T-helper 17 cell (primary cell): ENCODE data around the gene CPA2. TPM values are rescaled to one million over a fixed set of nuclear protein-coding genes. Genes with fewer than 3 reads are reported as not detected.

Experiments
- ATAC-seq: fragments of 150-1000 bp; cut with Tn5 transposase; 2 replicates; pipeline ENCODE4 v1.10.0; 2021; ENCODE audit warnings: mild to moderate bottlenecking, moderate library complexity
- DNase-seq, 3 donors: peaks; one replicate each; pipeline versions ENCODE4 v3.0.0 to v3.0.0-alpha.2; 2020 to 2021
- H3K9me3 ChIP-seq: one replicate; pipeline ENCODE4 v1.7.0; 2013; ENCODE audit warnings: low read length, mild to moderate bottlenecking; ENCODE audit not compliant: control insufficient read depth, poor library complexity, severe bottlenecking
- H3K27ac Mint-ChIP-seq: one replicate; pipeline ENCODE4 v1.8.0; 2022; ENCODE audit warnings: mild to moderate bottlenecking, moderate library complexity, mixed read lengths
- H3K27me3 Mint-ChIP-seq: one replicate; pipeline ENCODE4 v1.8.0; 2022; ENCODE audit warnings: mixed read lengths
- H3K36me3 Mint-ChIP-seq: one replicate; pipeline ENCODE4 v1.8.0; 2022; ENCODE audit warnings: low read depth, mixed read lengths
- H3K4me1 Mint-ChIP-seq: one replicate; pipeline ENCODE4 v1.8.0; 2022; ENCODE audit warnings: mild to moderate bottlenecking, mixed read lengths
- H3K4me3 Mint-ChIP-seq: one replicate; pipeline ENCODE4 v1.8.0; 2022; ENCODE audit warnings: mild to moderate bottlenecking, moderate library complexity, mixed read lengths
- total RNA-seq, 4 donors: library from RNA in 2 of 4; stranded (reverse) in 2 of 4; gene quantifications; one replicate each; pipeline ENCODE4 v1.2.3 and lab custom pipeline; 2022 to 2026

CPA2 gene
- total RNA-seq, 2 donors from 2014 or later: not detected

- no peak overlapping the region for H3K27ac Mint-ChIP-seq
- H3K4me1 Mint-ChIP-seq: peaks cover 8% of the 10 kb centered on the region
- H3K9me3 ChIP-seq: no peaks in the 10 kb centered on the region
- no peak for ATAC-seq
- no peaks in the 10 kb centered on the region for H3K36me3 Mint-ChIP-seq
- no peak overlapping the region for H3K4me3 Mint-ChIP-seq
- DNase-seq: no peak
- H3K27me3 Mint-ChIP-seq: peaks cover 60% of the 10 kb centered on the region
Measured at GRCh38 chr7:130278860-130279259, 12.2 kb downstream of the CPA2 start.

GRCh38 chr7:130279286-130279685, 12.6 kb downstream of the CPA2 start:
- H3K9me3 ChIP-seq: no peaks in the 10 kb centered on the region
- peaks cover 60% of the 10 kb centered on the region for H3K27me3 Mint-ChIP-seq
- H3K36me3 Mint-ChIP-seq: peaks cover under 1% of the 10 kb centered on the region
- peaks cover 9% of the 10 kb centered on the region for H3K4me1 Mint-ChIP-seq
- ATAC-seq: no peak
- H3K27ac Mint-ChIP-seq: no peak overlapping the region
- no peak overlapping the region for H3K4me3 Mint-ChIP-seq
- no peak for DNase-seq

- Mint-ChIP-seq H3K4me3 (no peak overlapping the region), H3K4me1 (peaks cover 10% of the 10 kb centered on the region), H3K27me3 (peaks cover 57% of the 10 kb centered on the region), H3K36me3 (peaks cover 2% of the 10 kb centered on the region), H3K27ac (no peak overlapping the region)
- DNase-seq (no peak), ATAC-seq (no peak)
- no peaks in the 10 kb centered on the region for H3K9me3 ChIP-seq
Measured at GRCh38 chr7:130279906-130280305, 13.2 kb downstream of the CPA2 start.

GRCh38 chr7:130281260-130281659, 14.6 kb downstream of the CPA2 start:
- ATAC-seq: no peak
- Mint-ChIP-seq H3K27ac (no peak overlapping the region), H3K27me3 (peaks cover 44% of the 10 kb centered on the region), H3K4me1 (peaks cover 10% of the 10 kb centered on the region), H3K36me3 (peaks cover 2% of the 10 kb centered on the region), H3K4me3 (no peak overlapping the region)
- no peaks in the 10 kb centered on the region for H3K9me3 ChIP-seq
- DNase-seq: no peak

- Mint-ChIP-seq H3K4me1 (peaks cover 2% of the 10 kb centered on the region), H3K36me3 (peaks cover 2% of the 10 kb centered on the region), H3K27ac (no peak overlapping the region), H3K27me3 (peaks cover 23% of the 10 kb centered on the region), H3K4me3 (no peak overlapping the region)
- no peak for ATAC-seq
- no peak for DNase-seq
- H3K9me3 ChIP-seq: no peaks in the 10 kb centered on the region
Measured at GRCh38 chr7:130286881-130287280, 20.2 kb downstream of the CPA2 start.

- ATAC-seq: no peak
- Mint-ChIP-seq H3K27me3 (peaks cover 14% of the 10 kb centered on the region), H3K36me3 (peaks cover 2% of the 10 kb centered on the region), H3K4me1 (peaks cover 2% of the 10 kb centered on the region), H3K27ac (no peak overlapping the region), H3K4me3 (no peak overlapping the region)
- H3K9me3 ChIP-seq: no peaks in the 10 kb centered on the region
- no peak for DNase-seq
Measured at GRCh38 chr7:130288168-130288567, 21.5 kb downstream of the CPA2 start.

- H3K9me3 ChIP-seq: no peaks in the 10 kb centered on the region
- peaks cover 2% of the 10 kb centered on the region for H3K36me3 Mint-ChIP-seq
- no peak for ATAC-seq
Measured at GRCh38 chr7:130288829-130289228, 22.2 kb downstream of the CPA2 start.

GRCh38 chr7:130289478-130289877, 22.8 kb downstream of the CPA2 start:
- Mint-ChIP-seq H3K4me3 (no peak overlapping the region), H3K36me3 (no peaks in the 10 kb centered on the region)

More at GRCh38 chr7:130288829-130289228, 22.2 kb downstream of the CPA2 start:
- no peak for DNase-seq
- Mint-ChIP-seq H3K27me3 (peaks cover 13% of the 10 kb centered on the region), H3K4me1 (peaks cover 5% of the 10 kb centered on the region), H3K4me3 (no peak overlapping the region), H3K27ac (no peak overlapping the region)

GRCh38 chr7:130290745-130291144, 24.1 kb downstream of the CPA2 start:
- H3K4me3 Mint-ChIP-seq: no peak overlapping the region
- no peak for ATAC-seq
- peaks cover 2% of the 10 kb centered on the region for H3K4me1 Mint-ChIP-seq
- H3K27me3 Mint-ChIP-seq: peaks cover 15% of the 10 kb centered on the region
- no peak for DNase-seq
- H3K9me3 ChIP-seq: no peaks in the 10 kb centered on the region
- no peaks in the 10 kb centered on the region for H3K36me3 Mint-ChIP-seq
- H3K27ac Mint-ChIP-seq: no peak overlapping the region

More at GRCh38 chr7:130289478-130289877, 22.8 kb downstream of the CPA2 start:
- Mint-ChIP-seq H3K4me1 (peaks cover 2% of the 10 kb centered on the region), H3K27me3 (peaks cover 7% of the 10 kb centered on the region), H3K27ac (no peak overlapping the region)
- H3K9me3 ChIP-seq: no peaks in the 10 kb centered on the region
- DNase-seq (no peak), ATAC-seq (no peak)

- no peak within 1 kb of the TSS for H3K4me3 Mint-ChIP-seq
- no peaks in the 10 kb centered on the region for H3K9me3 ChIP-seq
- no peak for DNase-seq
- H3K4me1 Mint-ChIP-seq: peaks cover 2% of the 10 kb centered on the region
- peaks cover 22% of the 10 kb centered on the region for H3K27me3 Mint-ChIP-seq
- H3K27ac Mint-ChIP-seq: no peak within 1 kb of the TSS
- H3K36me3 Mint-ChIP-seq: no peaks in the 10 kb centered on the region
- ATAC-seq: no peak
Measured at GRCh38 chr7:130292682-130293257, 26.1 kb downstream of the CPA2 start, which contains the start of gene CPA4. TSS of gene CPA4 (plus strand) at chr7:130293161. CDS start at chr7:130293181, 20 bp downstream.

GRCh38 chr7:130293521-130293920, 26.9 kb downstream of the CPA2 start:
- H3K9me3 ChIP-seq: no peaks in the 10 kb centered on the region
- no peak for ATAC-seq
- Mint-ChIP-seq H3K27me3 (peaks cover 22% of the 10 kb centered on the region), H3K4me3 (no peak overlapping the region), H3K27ac (no peak overlapping the region), H3K4me1 (peaks cover 2% of the 10 kb centered on the region), H3K36me3 (no peaks in the 10 kb centered on the region)
- no peak for DNase-seq

GRCh38 chr7:130294314-130294713, 27.7 kb downstream of the CPA2 start:
- H3K4me3 Mint-ChIP-seq: no peak overlapping the region
- no peaks in the 10 kb centered on the region for H3K9me3 ChIP-seq
- peaks cover 2% of the 10 kb centered on the region for H3K4me1 Mint-ChIP-seq
- no peak for DNase-seq
- peaks cover 24% of the 10 kb centered on the region for H3K27me3 Mint-ChIP-seq
- no peak overlapping the region for H3K27ac Mint-ChIP-seq
- no peak for ATAC-seq
- no peaks in the 10 kb centered on the region for H3K36me3 Mint-ChIP-seq

- DNase-seq (no peak), ATAC-seq (no peak)
- Mint-ChIP-seq H3K27me3 (peaks cover 24% of the 10 kb centered on the region), H3K27ac (no peak overlapping the region), H3K4me3 (no peak overlapping the region), H3K36me3 (no peaks in the 10 kb centered on the region), H3K4me1 (peaks cover 2% of the 10 kb centered on the region)
- H3K9me3 ChIP-seq: no peaks in the 10 kb centered on the region
Measured at GRCh38 chr7:130296221-130296951, 29.7 kb downstream of the CPA2 start.
